Measurements from ENCODE around the gene RUSC2.
A peak's percentile ranks its signal among the peaks of the same experiment; 100 is the strongest.
"Not testable (repeated sequence)": the region's sequence is repeated elsewhere in the genome, so short reads cannot be mapped to it uniquely, and the experiment has no call there.

The RUSC2 gene

GRCh38 chr9:35493119-35493518, 3.2 kb downstream of the RUSC2 start:
- not testable (repeated sequence) for H3K27ac ChIP-seq (ENCODE audit: low read depth, low read length); H3K9me3 ChIP-seq (ENCODE audit: control insufficient read depth, insufficient read depth, low read length); H3K36me3 ChIP-seq (ENCODE audit: control insufficient read depth, insufficient read depth, low read length); H3K9ac ChIP-seq (ENCODE audit: low read depth, low read length); H3K27me3 ChIP-seq (ENCODE audit: control insufficient read depth, insufficient read depth, low read length); H3K4me3 ChIP-seq (ENCODE audit: low read depth, low read length)
- peaks cover 12% of the 10 kb centered on the region for H3K4me1 ChIP-seq (ENCODE audit: control insufficient read depth, insufficient read depth, low read length)

GRCh38 chr9:35495984-35496383, 6.1 kb downstream of the RUSC2 start:
- Histone ChIP-seq H3K36me3 (ENCODE audit: control insufficient read depth, insufficient read depth, low read length) (no peaks in the 10 kb centered on the region), H3K9me3 (ENCODE audit: control insufficient read depth, insufficient read depth, low read length) (no peaks in the 10 kb centered on the region)

DNA sequence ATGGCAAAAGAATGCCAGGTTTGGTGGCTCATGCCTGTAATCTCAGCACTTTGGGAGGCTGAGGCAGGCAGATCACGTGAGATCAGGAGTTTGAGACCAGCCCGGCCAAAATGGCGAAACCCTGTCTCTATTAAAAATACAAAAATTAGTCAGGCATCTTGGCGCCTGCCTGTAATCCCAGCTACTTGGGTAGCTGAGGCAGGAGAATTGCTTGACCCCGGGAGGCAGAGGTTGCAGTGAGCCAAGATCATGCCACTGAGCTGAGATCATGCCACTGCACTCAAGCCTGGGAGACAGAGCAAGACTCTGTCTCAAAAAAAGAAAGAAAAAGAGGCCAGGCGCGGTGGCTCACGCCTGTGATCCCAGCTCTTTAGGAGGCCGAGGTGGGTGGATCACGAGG, 8.3 kb downstream of the RUSC2 start:
- H3K4me3 ChIP-seq (ENCODE audit: low read depth, low read length); H3K9ac ChIP-seq (ENCODE audit: low read depth, low read length); H3K27me3 ChIP-seq (ENCODE audit: control insufficient read depth, insufficient read depth, low read length); H3K9me3 ChIP-seq (ENCODE audit: control insufficient read depth, insufficient read depth, low read length); H3K27ac ChIP-seq (ENCODE audit: low read depth, low read length); H3K36me3 ChIP-seq (ENCODE audit: control insufficient read depth, insufficient read depth, low read length); H3K4me1 ChIP-seq (ENCODE audit: control insufficient read depth, insufficient read depth, low read length): not testable (repeated sequence)

More at GRCh38 chr9:35495984-35496383, 6.1 kb downstream of the RUSC2 start:
- Histone ChIP-seq H3K9ac (ENCODE audit: low read depth, low read length) (no peak overlapping the region), H3K27me3 (ENCODE audit: control insufficient read depth, insufficient read depth, low read length) (no peaks in the 10 kb centered on the region), H3K4me3 (ENCODE audit: low read depth, low read length) (no peak overlapping the region), H3K27ac (ENCODE audit: low read depth, low read length) (no peak overlapping the region), H3K4me1 (ENCODE audit: control insufficient read depth, insufficient read depth, low read length) (peaks cover 4% of the 10 kb centered on the region; the same call in 1 of the 2 replicates)

- no peaks in the 10 kb centered on the region for H3K4me1 ChIP-seq (ENCODE audit: control insufficient read depth, insufficient read depth, low read length)
- no peaks in the 10 kb centered on the region for H3K9me3 ChIP-seq (ENCODE audit: control insufficient read depth, insufficient read depth, low read length)
- H3K27ac ChIP-seq (ENCODE audit: low read depth, low read length) = no peak overlapping the region
- H3K9ac ChIP-seq (ENCODE audit: low read depth, low read length) = no peak overlapping the region
- H3K27me3 ChIP-seq (ENCODE audit: control insufficient read depth, insufficient read depth, low read length) = no peaks in the 10 kb centered on the region
- no peak overlapping the region for H3K4me3 ChIP-seq (ENCODE audit: low read depth, low read length)
- H3K36me3 ChIP-seq (ENCODE audit: control insufficient read depth, insufficient read depth, low read length) = no peaks in the 10 kb centered on the region
Observed at GRCh38 chr9:35499029-35499700, 9.3 kb downstream of the RUSC2 start.

DNA sequence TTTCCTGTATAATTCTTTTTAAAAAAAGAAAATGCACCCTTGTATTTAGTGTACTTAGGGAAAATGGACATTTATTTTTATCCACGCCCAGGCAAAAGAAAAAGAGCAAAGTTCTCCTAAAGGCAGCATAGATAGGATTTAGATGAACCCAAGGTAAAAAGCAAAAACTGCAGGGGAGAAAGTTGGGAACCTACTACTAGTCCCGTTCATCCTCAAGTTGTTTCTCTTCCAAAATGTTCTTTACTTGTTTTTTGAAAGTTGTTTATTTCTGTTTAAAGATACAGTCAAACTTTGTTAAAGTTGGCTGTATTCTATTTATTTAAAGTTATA, 9.8 kb downstream of the RUSC2 start:
- no peaks in the 10 kb centered on the region for H3K4me1 ChIP-seq (ENCODE audit: control insufficient read depth, insufficient read depth, low read length)
- no peak overlapping the region for H3K4me3 ChIP-seq (ENCODE audit: low read depth, low read length)
- no peaks in the 10 kb centered on the region for H3K9me3 ChIP-seq (ENCODE audit: control insufficient read depth, insufficient read depth, low read length)
- no peak overlapping the region for H3K9ac ChIP-seq (ENCODE audit: low read depth, low read length)
- no peaks in the 10 kb centered on the region for H3K36me3 ChIP-seq (ENCODE audit: control insufficient read depth, insufficient read depth, low read length)
- H3K27me3 ChIP-seq (ENCODE audit: control insufficient read depth, insufficient read depth, low read length) = no peaks in the 10 kb centered on the region
- H3K27ac ChIP-seq (ENCODE audit: low read depth, low read length) = no peak overlapping the region

GRCh38 chr9:35500130-35500748, 10.3 kb downstream of the RUSC2 start:
- Histone ChIP-seq H3K27ac (ENCODE audit: low read depth, low read length) (no peak overlapping the region), H3K36me3 (ENCODE audit: control insufficient read depth, insufficient read depth, low read length) (no peaks in the 10 kb centered on the region), H3K27me3 (ENCODE audit: control insufficient read depth, insufficient read depth, low read length) (no peaks in the 10 kb centered on the region), H3K9ac (ENCODE audit: low read depth, low read length) (no peak overlapping the region), H3K4me3 (ENCODE audit: low read depth, low read length) (no peak overlapping the region), H3K9me3 (ENCODE audit: control insufficient read depth, insufficient read depth, low read length) (no peaks in the 10 kb centered on the region), H3K4me1 (ENCODE audit: control insufficient read depth, insufficient read depth, low read length) (no peaks in the 10 kb centered on the region)

- no peak overlapping the region for H3K4me3 ChIP-seq (ENCODE audit: low read depth, low read length)
- H3K27ac ChIP-seq (ENCODE audit: low read depth, low read length) = no peak overlapping the region
- H3K9ac ChIP-seq (ENCODE audit: low read depth, low read length) = no peak overlapping the region
- no peaks in the 10 kb centered on the region for H3K27me3 ChIP-seq (ENCODE audit: control insufficient read depth, insufficient read depth, low read length)
- no peaks in the 10 kb centered on the region for H3K36me3 ChIP-seq (ENCODE audit: control insufficient read depth, insufficient read depth, low read length)
- H3K9me3 ChIP-seq (ENCODE audit: control insufficient read depth, insufficient read depth, low read length) = no peaks in the 10 kb centered on the region
- H3K4me1 ChIP-seq (ENCODE audit: control insufficient read depth, insufficient read depth, low read length) = no peaks in the 10 kb centered on the region
Observed at GRCh38 chr9:35501946-35502345, 12.0 kb downstream of the RUSC2 start.

DNA sequence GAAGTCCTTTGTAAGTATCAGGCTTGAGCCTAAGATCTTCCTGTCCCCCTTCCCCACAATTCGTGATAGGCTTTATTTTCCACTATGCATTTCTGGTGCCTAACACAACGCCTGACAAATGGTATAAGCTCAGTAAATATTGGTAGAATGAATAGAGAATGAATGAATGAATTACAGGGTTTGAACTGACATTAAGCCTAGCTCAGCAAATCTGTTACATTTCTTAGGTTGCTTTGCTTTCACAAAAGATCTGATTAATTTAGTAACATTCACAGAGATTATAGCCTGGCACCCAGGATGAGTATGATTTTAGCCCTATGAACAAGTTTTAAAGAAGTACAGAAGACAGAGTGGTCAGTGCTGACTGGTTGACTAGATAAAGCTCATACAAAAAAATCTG, 16.4 kb downstream of the RUSC2 start:
- no peak overlapping the region for H3K27ac ChIP-seq (ENCODE audit: low read depth, low read length)
- H3K27me3 ChIP-seq (ENCODE audit: control insufficient read depth, insufficient read depth, low read length) = no peaks in the 10 kb centered on the region
- no peak overlapping the region for H3K4me3 ChIP-seq (ENCODE audit: low read depth, low read length)
- peaks cover 5% of the 10 kb centered on the region; the same call in 1 of the 2 replicates for H3K4me1 ChIP-seq (ENCODE audit: control insufficient read depth, insufficient read depth, low read length)
- H3K9ac ChIP-seq (ENCODE audit: low read depth, low read length) = no peak overlapping the region
- no peaks in the 10 kb centered on the region for H3K9me3 ChIP-seq (ENCODE audit: control insufficient read depth, insufficient read depth, low read length)
- no peaks in the 10 kb centered on the region for H3K36me3 ChIP-seq (ENCODE audit: control insufficient read depth, insufficient read depth, low read length)

DNA sequence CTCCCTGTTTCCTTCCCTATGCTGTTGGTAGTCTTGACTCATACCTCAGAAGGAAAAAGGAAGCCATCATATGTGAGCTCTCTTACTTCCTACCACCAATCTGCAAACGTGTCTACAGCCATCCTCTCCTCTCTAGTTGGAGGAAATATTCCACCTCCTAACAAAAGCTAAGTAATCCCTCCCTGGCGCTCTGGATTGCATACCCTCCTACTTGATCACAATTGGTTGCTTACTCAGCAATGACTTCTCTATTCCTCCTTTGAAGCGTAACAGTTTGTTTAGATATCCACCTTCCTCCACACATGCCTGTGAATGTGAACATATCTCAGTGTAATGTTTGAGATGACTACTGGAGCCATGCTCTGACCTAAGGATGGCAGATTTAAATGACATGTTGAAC, 18.2 kb downstream of the RUSC2 start:
- Histone ChIP-seq H3K36me3 (ENCODE audit: control insufficient read depth, insufficient read depth, low read length) (no peaks in the 10 kb centered on the region), H3K9ac (ENCODE audit: low read depth, low read length) (no peak overlapping the region), H3K27ac (ENCODE audit: low read depth, low read length) (no peak overlapping the region), H3K27me3 (ENCODE audit: control insufficient read depth, insufficient read depth, low read length) (no peaks in the 10 kb centered on the region), H3K4me1 (ENCODE audit: control insufficient read depth, insufficient read depth, low read length) (peaks cover 5% of the 10 kb centered on the region; the same call in 1 of the 2 replicates), H3K9me3 (ENCODE audit: control insufficient read depth, insufficient read depth, low read length) (no peaks in the 10 kb centered on the region), H3K4me3 (ENCODE audit: low read depth, low read length) (no peak overlapping the region)

GRCh38 chr9:35510383-35510753, 20.5 kb downstream of the RUSC2 start:
- no peak overlapping the region for H3K4me3 ChIP-seq (ENCODE audit: low read depth, low read length)
- peaks cover 5% of the 10 kb centered on the region; the same call in 1 of the 2 replicates for H3K4me1 ChIP-seq (ENCODE audit: control insufficient read depth, insufficient read depth, low read length)
- no peak overlapping the region for H3K9ac ChIP-seq (ENCODE audit: low read depth, low read length)
- H3K27me3 ChIP-seq (ENCODE audit: control insufficient read depth, insufficient read depth, low read length) = no peaks in the 10 kb centered on the region
- no peak overlapping the region for H3K27ac ChIP-seq (ENCODE audit: low read depth, low read length)
- no peaks in the 10 kb centered on the region for H3K9me3 ChIP-seq (ENCODE audit: control insufficient read depth, insufficient read depth, low read length)
- H3K36me3 ChIP-seq (ENCODE audit: control insufficient read depth, insufficient read depth, low read length) = no peaks in the 10 kb centered on the region

GRCh38 chr9:35510754-35511428, 21.0 kb downstream of the RUSC2 start:
- no peaks in the 10 kb centered on the region for H3K9me3 ChIP-seq (ENCODE audit: control insufficient read depth, insufficient read depth, low read length)
- no peaks in the 10 kb centered on the region for H3K27me3 ChIP-seq (ENCODE audit: control insufficient read depth, insufficient read depth, low read length)
- H3K4me3 ChIP-seq (ENCODE audit: low read depth, low read length) = no peak overlapping the region
- H3K27ac ChIP-seq (ENCODE audit: low read depth, low read length) = peak overlapping the region; percentile 12
- no peak overlapping the region for H3K9ac ChIP-seq (ENCODE audit: low read depth, low read length)
- H3K4me1 ChIP-seq (ENCODE audit: control insufficient read depth, insufficient read depth, low read length) = peaks cover 5% of the 10 kb centered on the region; the same call in 1 of the 2 replicates
- H3K36me3 ChIP-seq (ENCODE audit: control insufficient read depth, insufficient read depth, low read length) = no peaks in the 10 kb centered on the region

Measured in HUES48 (cell line).